HG02623 (cell line): ENCODE results near the gene DUS4L.

ENCODE experiments used
- ATAC-seq: cut with Tn5 transposase; IDR thresholded peaks from one replicate; pipeline ENCODE4 v1.9.1; 2021; ENCODE audit warnings: moderate library complexity; ENCODE audit not compliant: unreplicated experiment

Gene DUS4L

DNA sequence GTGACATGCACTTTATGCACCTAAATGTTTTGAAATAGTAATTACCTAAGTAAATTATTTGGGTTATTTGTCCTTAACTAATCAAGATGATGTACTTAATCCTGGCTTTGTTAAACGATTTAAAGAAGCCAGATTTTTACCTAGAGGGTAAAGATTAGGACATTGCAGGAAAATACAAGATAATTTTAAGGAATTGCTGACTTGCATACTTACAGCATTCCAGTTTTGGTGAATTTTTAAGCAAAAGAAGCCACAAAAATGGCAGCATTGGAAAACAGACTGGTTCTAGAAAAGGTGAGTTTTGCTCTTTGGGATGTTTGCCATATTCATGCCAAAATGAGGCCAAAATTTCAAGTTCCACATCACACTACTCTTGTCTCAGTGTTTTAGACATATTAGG is 49.7 kb downstream of the DUS4L start:
- no peak for ATAC-seq

DNA sequence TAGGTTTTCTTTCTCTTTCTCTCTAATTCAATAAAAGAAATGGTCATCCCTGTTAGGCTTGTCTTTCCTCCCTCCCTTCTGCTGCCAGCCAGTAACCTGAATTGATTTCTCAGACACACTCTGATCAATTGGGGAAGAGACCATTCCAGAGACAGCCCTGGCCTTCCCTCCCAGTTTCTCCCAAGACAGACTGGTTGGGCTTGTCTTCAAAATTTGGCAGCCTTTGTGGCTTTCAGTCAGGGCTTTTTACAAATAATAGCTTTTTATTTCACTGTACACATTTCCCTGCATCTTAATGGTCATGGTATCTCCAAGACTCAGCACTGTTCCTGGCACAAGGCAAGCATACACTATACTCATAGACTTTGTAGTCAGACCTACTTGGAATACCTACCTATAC is 50.2 kb downstream of the DUS4L start:
- ATAC-seq: no peak

DNA sequence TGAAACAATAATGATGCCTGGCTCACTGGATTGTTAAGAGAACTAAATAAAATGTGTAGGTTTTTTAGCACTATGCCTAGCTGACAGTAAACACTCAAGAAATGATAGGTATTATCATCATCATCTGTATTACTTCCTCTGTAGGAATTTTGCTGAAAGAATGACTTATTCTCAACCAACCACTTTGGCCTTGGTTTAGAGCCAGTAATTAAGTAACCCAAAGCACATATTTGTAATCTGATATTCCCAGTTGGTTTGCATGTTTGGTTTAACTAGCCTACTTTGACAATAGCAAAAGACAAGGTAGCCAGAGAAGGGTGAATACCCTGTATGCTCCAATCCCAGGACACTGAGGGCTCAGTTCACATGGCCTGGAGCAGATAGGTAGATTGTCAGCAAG is 50.7 kb downstream of the DUS4L start:
- no peak for ATAC-seq

DNA sequence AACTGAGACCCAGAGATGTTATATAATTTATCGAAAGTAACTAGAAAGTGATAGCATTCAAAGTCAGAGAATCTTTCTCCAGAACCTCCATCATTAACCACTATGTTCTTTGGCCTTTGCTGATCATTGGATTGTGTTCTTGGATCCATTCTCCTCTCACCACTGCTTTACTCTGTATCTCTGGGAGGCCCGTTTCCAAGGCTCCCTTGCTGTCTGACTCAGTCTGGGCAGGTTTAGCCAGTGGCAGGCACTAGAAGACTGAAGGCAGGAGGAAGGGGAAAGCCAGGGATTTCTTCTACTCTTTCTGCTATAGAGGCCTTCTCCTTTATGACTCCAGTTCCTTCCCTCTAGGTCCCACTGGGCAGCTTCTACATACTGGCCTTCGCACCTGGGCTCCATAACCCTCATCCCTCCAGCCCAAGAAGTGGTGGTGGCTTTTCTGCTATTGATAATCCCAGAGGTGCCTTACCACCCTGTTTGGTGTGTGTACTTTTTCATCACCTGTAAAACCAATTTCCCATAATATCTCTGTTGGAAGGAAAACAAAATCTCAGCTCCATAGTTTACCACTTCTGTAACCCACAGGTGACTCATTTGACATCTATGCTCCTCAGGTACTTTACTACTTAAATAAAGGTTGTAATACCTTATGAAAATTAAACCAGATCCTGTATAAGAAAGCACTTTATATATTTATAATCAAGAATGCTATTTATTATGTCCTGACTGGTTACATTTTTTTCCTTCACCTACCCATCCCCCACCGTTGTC is 52.3 kb downstream of the DUS4L start:
- no peak for ATAC-seq

DNA sequence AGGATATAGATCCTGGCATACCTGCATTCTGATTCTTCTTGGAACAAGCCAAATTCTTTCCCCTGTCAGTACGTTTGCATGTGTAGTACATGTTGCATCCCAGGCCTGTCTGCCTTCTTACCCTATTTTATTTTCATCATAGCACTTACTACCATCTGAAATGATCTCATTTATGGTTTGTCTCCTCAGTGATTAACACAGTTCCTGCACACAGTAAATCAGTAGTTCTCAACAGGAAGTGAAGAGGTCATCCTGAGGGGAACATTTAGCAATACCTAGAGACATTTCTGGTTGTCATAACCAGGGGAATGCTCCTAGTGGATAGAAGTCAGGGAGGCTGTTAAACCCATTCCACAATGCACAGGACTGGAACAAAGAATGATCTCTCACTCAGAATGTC is 58.7 kb downstream of the DUS4L start:
- ATAC-seq: no peak

DNA sequence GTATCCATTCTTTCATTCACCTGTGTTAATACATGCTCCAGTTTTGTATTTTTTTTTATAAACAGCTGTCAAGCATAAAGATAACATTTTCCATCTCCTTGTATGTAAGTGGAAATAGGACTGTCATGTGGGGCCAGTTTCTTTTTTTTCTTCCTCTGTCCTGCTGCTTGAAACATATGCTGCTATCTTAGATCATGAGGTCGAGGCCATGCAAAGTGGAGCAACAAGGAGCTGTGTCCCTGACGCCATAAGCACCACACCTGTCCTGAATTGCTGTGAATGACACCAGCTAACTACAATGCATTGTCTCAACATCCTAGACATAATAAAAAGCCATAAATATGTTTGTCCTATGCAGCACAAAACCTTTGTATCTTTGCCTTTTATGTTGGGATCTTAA is 59.1 kb downstream of the DUS4L start:
- ATAC-seq: no peak

DNA sequence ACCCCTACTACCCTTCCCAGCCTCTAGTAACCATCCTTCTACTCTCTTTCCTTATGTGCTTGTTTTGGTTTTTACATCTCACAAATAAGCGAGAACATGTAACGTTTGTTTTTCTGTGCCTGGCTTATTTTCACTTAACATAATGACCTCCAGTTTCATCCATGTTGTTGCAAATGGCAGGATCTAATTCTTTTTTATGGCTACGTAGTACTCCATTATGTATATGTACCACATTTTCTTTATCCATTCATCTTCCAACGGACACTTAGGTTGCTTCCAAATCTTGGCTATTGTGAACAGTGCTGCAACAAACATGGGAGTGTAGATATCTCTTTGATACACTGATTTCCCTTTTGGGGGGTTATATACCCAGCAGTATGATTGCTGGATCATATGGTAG is 63.2 kb downstream of the DUS4L start:
- no peak for ATAC-seq
